Fibroblast of mammary gland (primary cell): ENCODE data around the gene CENPP.

ENCODE experiments used
- DNase-seq: peaks from one replicate; pipeline ENCODE4 v3.0.0-alpha.2; 2010; ENCODE audit warnings: low read depth
- H3K4me3 ChIP-seq: 2 replicates; pipeline ENCODE4 v1.5.1; 2011; ENCODE audit warnings: low read depth, mild to moderate bottlenecking, low read length, moderate library complexity; ENCODE audit not compliant: control insufficient read depth
- TF ChIP-seq, protein P1 (sequence below): conservative IDR thresholded peaks from 2 replicates; pipeline ENCODE4 v1.5.1; 2011; ENCODE audit warnings: low read depth, low read length, inconsistent platforms; ENCODE audit not compliant: control insufficient read depth, insufficient read depth

Gene CENPP

DNA sequence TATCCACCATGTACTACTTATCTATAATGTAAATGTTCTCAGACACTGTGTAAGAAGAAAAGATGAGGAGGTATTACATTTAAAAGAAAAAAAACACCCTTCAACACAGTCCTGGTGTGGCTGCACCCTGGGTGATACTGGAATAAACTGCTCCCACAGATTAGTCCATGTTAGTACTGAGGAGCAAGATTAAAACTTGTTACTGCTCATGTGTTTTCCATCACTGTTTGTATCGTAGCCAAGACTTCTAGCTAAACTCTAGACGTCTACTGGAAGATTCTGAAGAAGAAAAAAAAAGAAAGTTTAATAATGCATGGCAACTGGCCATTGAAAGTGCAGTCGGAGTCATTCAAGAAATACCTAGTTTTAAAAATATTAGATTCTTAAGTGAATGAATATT, 156.6 kb downstream of the CENPP start, which contains the start of gene ASPN:
Gene ASPN, minus strand, starts transcription at position 178 of the 400 bp plus-strand sequence.
- DNase-seq: peak; percentile 83
- H3K4me3 ChIP-seq: no peak within 1 kb of the TSS
- TF ChIP-seq, protein P1, sequence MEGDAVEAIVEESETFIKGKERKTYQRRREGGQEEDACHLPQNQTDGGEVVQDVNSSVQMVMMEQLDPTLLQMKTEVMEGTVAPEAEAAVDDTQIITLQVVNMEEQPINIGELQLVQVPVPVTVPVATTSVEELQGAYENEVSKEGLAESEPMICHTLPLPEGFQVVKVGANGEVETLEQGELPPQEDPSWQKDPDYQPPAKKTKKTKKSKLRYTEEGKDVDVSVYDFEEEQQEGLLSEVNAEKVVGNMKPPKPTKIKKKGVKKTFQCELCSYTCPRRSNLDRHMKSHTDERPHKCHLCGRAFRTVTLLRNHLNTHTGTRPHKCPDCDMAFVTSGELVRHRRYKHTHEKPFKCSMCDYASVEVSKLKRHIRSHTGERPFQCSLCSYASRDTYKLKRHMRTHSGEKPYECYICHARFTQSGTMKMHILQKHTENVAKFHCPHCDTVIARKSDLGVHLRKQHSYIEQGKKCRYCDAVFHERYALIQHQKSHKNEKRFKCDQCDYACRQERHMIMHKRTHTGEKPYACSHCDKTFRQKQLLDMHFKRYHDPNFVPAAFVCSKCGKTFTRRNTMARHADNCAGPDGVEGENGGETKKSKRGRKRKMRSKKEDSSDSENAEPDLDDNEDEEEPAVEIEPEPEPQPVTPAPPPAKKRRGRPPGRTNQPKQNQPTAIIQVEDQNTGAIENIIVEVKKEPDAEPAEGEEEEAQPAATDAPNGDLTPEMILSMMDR: no peak

DNA sequence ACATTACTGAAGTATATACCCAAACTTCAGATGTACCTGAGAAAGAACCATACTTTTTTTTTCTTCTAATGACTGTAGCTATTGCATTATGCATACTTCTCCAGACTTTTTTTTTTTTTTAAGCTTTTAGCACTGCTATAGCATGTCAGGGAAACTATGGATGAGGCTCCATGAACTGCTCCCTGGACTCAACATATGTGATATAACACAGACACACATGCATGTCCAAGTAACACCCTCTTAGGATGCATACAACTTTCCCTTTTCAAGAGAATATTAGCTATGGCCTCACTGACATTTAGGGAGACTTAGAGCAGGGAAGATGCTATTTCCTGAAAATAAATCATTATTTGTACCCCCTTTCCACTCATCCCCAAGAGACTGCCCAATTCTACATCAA, 157.1 kb downstream of the CENPP start:
- no peak overlapping the region for H3K4me3 ChIP-seq
- DNase-seq: no peak
- TF ChIP-seq, protein P1: no peak

DNA sequence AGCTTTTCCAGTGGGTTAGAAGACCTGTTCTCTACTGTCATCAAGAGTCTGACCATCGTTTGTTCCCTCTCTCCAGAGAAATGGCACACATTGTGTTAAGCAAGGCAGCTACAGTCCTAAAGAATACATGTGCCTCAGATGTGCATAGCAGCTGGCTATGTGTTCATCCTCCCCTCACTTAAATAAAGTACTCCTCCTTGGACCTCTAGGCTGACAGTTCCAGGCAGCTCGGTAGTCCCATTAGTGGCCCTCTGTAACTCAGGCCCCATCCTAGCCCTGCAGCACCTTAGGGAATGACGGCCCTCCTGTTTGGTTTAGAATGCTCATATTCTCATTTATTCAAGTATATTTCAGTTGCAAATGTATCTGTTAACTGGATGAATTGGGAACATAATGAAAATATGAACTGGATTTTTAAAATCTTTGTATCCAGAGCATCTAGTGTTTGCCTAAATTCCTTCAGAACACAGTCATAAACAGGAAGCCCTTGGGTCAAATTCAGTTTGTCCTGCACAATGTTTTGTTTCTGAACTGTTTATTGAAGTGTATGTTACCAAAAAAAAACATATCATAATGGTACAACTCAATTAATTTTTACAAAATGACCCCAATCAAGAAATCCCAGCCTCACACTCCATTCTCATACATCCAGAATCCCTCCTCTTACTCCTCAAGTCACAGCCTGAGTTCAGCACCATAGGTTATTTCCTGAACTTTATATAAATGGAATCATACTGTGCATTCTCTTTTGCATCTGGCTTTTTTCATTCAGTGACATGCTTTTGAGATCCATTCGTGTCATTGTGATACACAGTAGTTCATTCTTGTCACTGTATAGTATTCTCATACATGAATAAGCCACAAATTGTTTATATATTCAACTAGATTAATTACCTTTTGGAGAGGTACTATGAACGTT, 158.1 kb downstream of the CENPP start:
- no peak for DNase-seq
- TF ChIP-seq, protein P1: no peak

DNA sequence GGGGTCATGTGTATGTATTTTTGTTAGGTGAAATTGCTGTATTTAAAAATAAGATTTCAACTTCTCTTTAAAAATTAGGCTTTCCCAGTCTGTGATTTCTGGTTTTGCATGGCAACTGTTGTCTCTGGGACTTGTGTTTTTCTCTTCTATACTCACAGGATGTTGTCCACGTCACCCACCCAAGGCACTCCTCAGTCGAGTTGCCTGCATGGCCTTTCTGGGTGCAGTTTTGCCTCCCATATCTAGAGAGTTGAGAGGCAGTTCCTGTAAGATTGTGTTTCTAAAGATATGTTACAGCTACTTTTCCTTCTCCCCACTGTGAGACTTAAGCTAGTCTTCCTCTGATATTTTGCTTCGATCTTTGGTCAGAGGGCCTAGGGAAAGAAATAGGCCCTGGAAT, 158.8 kb downstream of the CENPP start:
- no peak for DNase-seq
- no peak overlapping the region for H3K4me3 ChIP-seq
- TF ChIP-seq, protein P1: no peak

More for the DNA sequence above, 158.1 kb downstream of the CENPP start:
- no peak overlapping the region for H3K4me3 ChIP-seq

DNA sequence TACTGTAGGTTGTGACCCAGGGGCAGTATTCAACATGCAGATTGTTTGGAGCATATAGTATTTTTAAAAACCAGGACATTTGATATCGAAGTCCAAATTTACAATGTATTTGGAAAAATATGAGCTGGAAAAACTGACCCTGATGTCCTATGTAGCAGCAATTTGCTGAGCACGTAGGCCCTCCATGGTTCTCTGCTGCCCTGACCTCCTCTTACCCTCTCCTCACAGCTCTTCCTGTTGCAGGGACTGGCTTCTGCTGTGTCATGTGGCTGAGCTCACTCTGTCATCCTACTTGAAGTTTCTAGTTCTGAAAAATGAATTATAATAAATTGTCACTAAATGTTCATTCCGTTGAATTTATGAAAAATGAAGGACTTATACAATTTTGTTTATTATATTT, 160.6 kb downstream of the CENPP start:
- no peak for DNase-seq
- TF ChIP-seq, protein P1: no peak
- H3K4me3 ChIP-seq: no peak overlapping the region

DNA sequence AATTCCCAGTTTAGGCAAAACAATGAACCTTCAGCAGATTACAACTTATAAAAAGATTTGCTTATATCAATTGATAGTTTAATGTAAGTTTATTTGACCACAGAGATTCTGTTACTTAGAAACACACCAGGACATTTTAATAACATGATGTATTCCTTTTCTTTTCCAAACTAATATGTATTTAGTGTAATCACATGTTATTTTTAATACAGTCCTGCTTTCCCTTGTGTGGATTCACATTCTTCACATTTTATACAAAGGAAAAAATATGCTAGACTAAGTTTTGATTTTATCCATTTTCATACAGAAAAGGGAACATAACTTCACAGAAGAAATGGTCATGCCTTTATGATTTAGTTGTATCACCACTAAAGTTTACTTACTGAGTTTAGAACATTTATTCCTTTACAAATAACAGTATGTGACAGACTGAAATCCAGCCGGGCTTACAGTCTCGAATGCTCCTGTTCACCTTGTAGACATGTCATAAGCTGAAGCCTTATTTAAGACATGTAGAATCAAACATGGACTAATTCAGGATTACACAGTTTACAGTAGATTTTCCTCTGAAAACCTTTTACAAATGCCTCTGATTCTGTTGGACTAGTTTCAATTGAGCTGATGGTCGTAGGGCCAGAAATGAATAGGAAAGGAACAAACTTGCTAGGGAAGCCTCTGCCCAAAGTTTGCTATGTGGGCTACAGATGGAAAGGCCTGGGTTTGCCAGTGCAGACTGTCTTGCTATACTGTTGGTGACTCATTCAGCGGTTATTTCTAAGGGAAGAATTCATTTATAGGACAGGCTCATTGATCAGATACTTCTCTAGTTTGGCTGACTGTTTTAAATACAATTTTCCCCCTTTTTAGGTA, 163.2 kb downstream of the CENPP start:
- TF ChIP-seq, protein P1: no peak
- no peak overlapping the region for H3K4me3 ChIP-seq
- DNase-seq: peak; percentile 54
